22Rv1 (cell line): ENCODE data around the gene TMEM117.

Source experiments
- CTCF ChIP-seq: fragments of 450-650 bp; IDR thresholded peaks from 2 replicates; pipeline ENCODE4 v1.5.1; 2017; ENCODE audit warnings: mild to moderate bottlenecking
- ZFX ChIP-seq: fragments of 450-650 bp; IDR thresholded peaks from 2 replicates; pipeline ENCODE4 v1.6.1; 2017; ENCODE audit warnings: antibody characterized with exemption, borderline replicate concordance

DNA sequence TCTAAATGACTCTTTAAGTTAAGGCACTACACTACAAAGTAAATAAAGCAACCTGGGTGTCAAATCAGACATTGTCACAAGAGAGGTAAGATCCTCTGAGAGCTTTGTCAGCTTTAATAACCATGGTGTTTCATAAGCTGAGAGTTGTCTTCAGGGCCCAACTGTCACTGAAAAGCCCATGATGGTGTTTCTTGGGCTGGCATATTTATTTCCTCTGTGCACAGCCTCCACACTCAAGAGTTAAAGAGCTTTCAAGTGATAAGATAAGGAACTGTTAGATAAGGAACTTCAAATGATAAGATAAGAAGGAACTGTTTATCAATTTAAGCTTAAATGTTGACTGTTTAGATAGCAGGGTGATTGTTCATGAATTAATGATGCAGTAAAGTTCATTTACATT, 495.4 kb downstream of the TMEM117 start:
- TF ChIP-seq CTCF (no peak), ZFX (no peak)
